Tibial nerve (tissue), 3 donors: ENCODE results near the gene SMAD2.

Source experiments
- POLR2A ChIP-seq, 2 donors: fragments of 450-650 bp; IDR thresholded peaks; one replicate each; pipeline ENCODE4 v1.6.1; 2017; ENCODE audit warnings: antibody characterized with exemption in 2 of 2, mild to moderate bottlenecking in 2 of 2, moderate library complexity in 2 of 2
- TF ChIP-seq, protein P1 (sequence below), 5 experiments: fragments of 200-600 bp in 3 of 5; fragments of 450-650 bp in 2 of 5; sonication (generic) in 3 of 5; IDR thresholded peaks; one replicate each; pipeline ENCODE4 v1.5.1; 2016 to 2019; ENCODE audit warnings: antibody characterized with exemption in 5 of 5, mild to moderate bottlenecking in 3 of 5, moderate library complexity in 2 of 5

DNA sequence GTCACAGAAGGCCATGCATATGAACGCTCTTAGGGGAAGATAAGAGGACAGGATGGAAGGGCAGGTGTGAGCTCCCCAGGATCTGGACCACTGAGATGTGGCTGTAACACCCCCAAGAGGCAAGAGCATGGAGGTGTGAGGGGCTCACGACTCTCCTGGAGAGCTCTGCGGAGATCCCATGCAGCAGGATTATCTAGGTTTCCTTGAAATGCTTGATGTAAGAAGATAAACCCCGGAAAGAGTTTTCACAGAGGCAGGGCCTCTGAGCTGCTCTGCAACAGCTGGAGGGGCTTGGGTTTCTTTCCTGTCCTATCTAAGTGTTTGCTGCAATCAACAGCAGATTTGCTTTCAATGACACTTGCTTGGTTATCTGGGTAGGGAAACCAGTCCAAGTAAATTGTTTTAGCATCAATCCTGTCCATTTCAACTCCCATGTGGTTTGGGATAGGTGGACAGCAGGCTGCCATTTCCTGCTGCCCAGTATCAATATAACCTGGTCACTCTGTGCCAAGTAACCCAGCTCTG is 138.9 kb downstream of the SMAD2 start:
- TF ChIP-seq, protein P1, sequence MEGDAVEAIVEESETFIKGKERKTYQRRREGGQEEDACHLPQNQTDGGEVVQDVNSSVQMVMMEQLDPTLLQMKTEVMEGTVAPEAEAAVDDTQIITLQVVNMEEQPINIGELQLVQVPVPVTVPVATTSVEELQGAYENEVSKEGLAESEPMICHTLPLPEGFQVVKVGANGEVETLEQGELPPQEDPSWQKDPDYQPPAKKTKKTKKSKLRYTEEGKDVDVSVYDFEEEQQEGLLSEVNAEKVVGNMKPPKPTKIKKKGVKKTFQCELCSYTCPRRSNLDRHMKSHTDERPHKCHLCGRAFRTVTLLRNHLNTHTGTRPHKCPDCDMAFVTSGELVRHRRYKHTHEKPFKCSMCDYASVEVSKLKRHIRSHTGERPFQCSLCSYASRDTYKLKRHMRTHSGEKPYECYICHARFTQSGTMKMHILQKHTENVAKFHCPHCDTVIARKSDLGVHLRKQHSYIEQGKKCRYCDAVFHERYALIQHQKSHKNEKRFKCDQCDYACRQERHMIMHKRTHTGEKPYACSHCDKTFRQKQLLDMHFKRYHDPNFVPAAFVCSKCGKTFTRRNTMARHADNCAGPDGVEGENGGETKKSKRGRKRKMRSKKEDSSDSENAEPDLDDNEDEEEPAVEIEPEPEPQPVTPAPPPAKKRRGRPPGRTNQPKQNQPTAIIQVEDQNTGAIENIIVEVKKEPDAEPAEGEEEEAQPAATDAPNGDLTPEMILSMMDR (IDR thresholded peaks at IDR 0.05), result no peak
- TF ChIP-seq POLR2A (IDR thresholded peaks at IDR 0.05), result no peak
